Thyroid gland (tissue), 4 donors: ENCODE data around the gene TCEA2. TPM values are rescaled to one million over a fixed set of nuclear protein-coding genes. Genes with fewer than 3 reads are reported as not detected.

Experiments
- DNase-seq, 2 donors: peaks; one replicate each; pipeline ENCODE4 v3.0.0-alpha.2; 2019
- H3K27ac ChIP-seq, 3 donors: fragments of 200-600 bp; sonication (generic); 1 replicate in 2 of 3; 2 replicates in 1 of 3; pipeline ENCODE4 v1.5.1; 2016 to 2019; ENCODE audit warnings: mild to moderate bottlenecking in 1 of 3, moderate library complexity in 1 of 3
- H3K27me3 ChIP-seq: fragments of 200-600 bp; sonication (generic); one replicate; pipeline ENCODE4 v1.5.1; 2019
- H3K36me3 ChIP-seq, 2 donors: fragments of 200-600 bp; sonication (generic); one replicate each; pipeline ENCODE4 v1.5.1; 2016 to 2019
- H3K4me1 ChIP-seq, 2 donors: fragments of 200-600 bp; sonication (generic); one replicate each; pipeline ENCODE4 v1.5.1; 2017 to 2019
- H3K4me3 ChIP-seq, 3 donors: fragments of 200-600 bp; sonication (generic); replicated peaks in 1 of 3; 1 replicate in 2 of 3; 2 replicates in 1 of 3; pipeline ENCODE4 v1.5.1; 2016; ENCODE audit warnings: mild to moderate bottlenecking in 1 of 3
- H3K9me3 ChIP-seq: fragments of 200-600 bp; sonication (generic); one replicate; pipeline ENCODE4 v1.5.1; 2017
- CTCF ChIP-seq, 6 experiments: fragments of 200-600 bp in 3 of 6; fragments of 450-650 bp in 3 of 6; sonication (generic) in 3 of 6; IDR thresholded peaks; one replicate each; pipeline ENCODE4 v1.5.1; 2016 to 2019; ENCODE audit warnings: antibody characterized with exemption in 6 of 6, mild to moderate bottlenecking in 2 of 6, inconsistent platforms in 1 of 6, moderate library complexity in 1 of 6
- POLR2A ChIP-seq, 2 donors: fragments of 450-650 bp; IDR thresholded peaks; one replicate each; pipeline ENCODE4 v1.6.1; 2017; ENCODE audit warnings: antibody characterized with exemption in 2 of 2, mild to moderate bottlenecking in 2 of 2, moderate library complexity in 1 of 2
- WGBS, 2 donors: methylation state at CpG; one replicate each; pipeline ENCODE4 v1.1.5; 2017; 5-methylcytosine and 5-hydroxymethylcytosine counted together
- intact Hi-C: fragments of 100-400 bp; cut with DNase I; formaldehyde crosslinking; loops from one replicate; pipeline ENCODE4 v1.15.1; 2023
- total RNA-seq, 4 donors: library from RNA; depleted of rRNA; stranded (reverse); fragments of >200 nt; gene quantifications; one replicate each; pipeline ENCODE4 v1.2.3, GENCODE V29; 2016

The TCEA2 gene
- total RNA-seq, 4 donors from 2014 or later = 20.9 to 43.1 (median 24.4) TPM

- H3K9me3 ChIP-seq = no peaks in the 10 kb centered on the region
- intact Hi-C loops = loop anchor here (10.0 kb wide), 1 partner anchor 533 kb away; the partner anchor contains the start of gene PTK6
- no peak overlapping the region for H3K4me3 ChIP-seq
- H3K27me3 ChIP-seq = no peaks in the 10 kb centered on the region
- H3K27ac ChIP-seq = no peak overlapping the region
- DNase-seq = no peak
- H3K36me3 ChIP-seq = no peaks in the 10 kb centered on the region
- H3K4me1 ChIP-seq = peaks cover 10 to 17% of the 10 kb centered on the region in 2 donors
- WGBS, 2 donors = 59 to 80% methylated on average over 5 to 6 of the region's 12 CpGs
- TF ChIP-seq POLR2A (IDR thresholded peaks at IDR 0.05) (no peak), CTCF (IDR thresholded peaks at IDR 0.05) (no peak)
Measured at GRCh38 chr20:64067733-64068307, 4.8 kb downstream of the TCEA2 start.

- Histone ChIP-seq H3K36me3 (peaks cover 0 to 3% of the 10 kb centered on the region in 2 donors), H3K9me3 (no peaks in the 10 kb centered on the region), H3K27ac (no peak overlapping the region), H3K27me3 (no peaks in the 10 kb centered on the region), H3K4me1 (peaks cover 8 to 17% of the 10 kb centered on the region in 2 donors), H3K4me3 (no peak overlapping the region)
- WGBS, 2 donors = 56 to 73% methylated on average over 3 to 4 of the region's 12 CpGs
- TF ChIP-seq POLR2A (IDR thresholded peaks at IDR 0.05) (no peak), CTCF (IDR thresholded peaks at IDR 0.05) (no peak)
- intact Hi-C loops = loop anchor here (10.0 kb wide), 1 partner anchor 534 kb away; the partner anchor contains the start of gene PTK6
- DNase-seq = no peak
Measured at GRCh38 chr20:64068386-64069208, 5.6 kb downstream of the TCEA2 start.

GRCh38 chr20:64069209-64069613 lies 6.2 kb downstream of the TCEA2 start:
- 94 to 96% methylated on average over 14 to 17 of the region's 20 CpGs for WGBS, 2 donors
- TF ChIP-seq POLR2A (IDR thresholded peaks at IDR 0.05) = no peak
- no peak for TF ChIP-seq CTCF (IDR thresholded peaks at IDR 0.05)

GRCh38 chr20:64069614-64070243 lies 6.7 kb downstream of the TCEA2 start:
- DNase-seq = no peak
- 71 to 96% methylated on average over 4 to 12 of the region's 14 CpGs for WGBS, 2 donors
- H3K4me1 ChIP-seq = peaks cover 0 to 7% of the 10 kb centered on the region in 2 donors
- TF ChIP-seq POLR2A (IDR thresholded peaks at IDR 0.05) (no peak), CTCF (IDR thresholded peaks at IDR 0.05) (peak; percentile 15 to 66 (median 40))
- H3K4me3 ChIP-seq = no peak overlapping the region
- H3K9me3 ChIP-seq = no peaks in the 10 kb centered on the region
- H3K27ac ChIP-seq = no peak overlapping the region
- H3K36me3 ChIP-seq = peaks cover 0 to 10% of the 10 kb centered on the region in 2 donors
- intact Hi-C loops = loop anchor here (10.0 kb wide), 1 partner anchor 535 kb away; the partner anchor contains the start of gene PTK6
- no peaks in the 10 kb centered on the region for H3K27me3 ChIP-seq

More at GRCh38 chr20:64069209-64069613, 6.2 kb downstream of the TCEA2 start:
- H3K4me3 ChIP-seq = no peak overlapping the region
- no peaks in the 10 kb centered on the region for H3K27me3 ChIP-seq
- no peak for DNase-seq
- H3K4me1 ChIP-seq = peaks cover 1 to 12% of the 10 kb centered on the region in 2 donors
- H3K27ac ChIP-seq = no peak overlapping the region
- intact Hi-C loops = loop anchor here (10.0 kb wide), 1 partner anchor 534 kb away; the partner anchor contains the start of gene PTK6
- peaks cover 0 to 9% of the 10 kb centered on the region in 2 donors for H3K36me3 ChIP-seq
- no peaks in the 10 kb centered on the region for H3K9me3 ChIP-seq
